Measurements from ENCODE around the gene ZNF205. TPM values are rescaled to one million over a fixed set of nuclear protein-coding genes. Genes with fewer than 3 reads are reported as not detected.

The ZNF205 gene
- total and polyA plus RNA-seq, 2 of the 4 experiments (the other 2 are of a cell fraction) = 8.2 to 12.7 TPM

GRCh38 chr16:3091551-3091950 is 20.8 kb upstream of the ZNF205 start:
- no peak overlapping the region for H3K56ac ChIP-seq (ENCODE audit: extremely low read depth, insufficient read depth, low read length)
- intact Hi-C loops (cut with micrococcal nuclease) = no loop called here

More at GRCh38 chr16:3091551-3091950, 20.8 kb upstream of the ZNF205 start:
- ChIA-PET POLR2A (ENCODE audit: unreplicated experiment) (no interaction called here), CTCF (no interaction called here)
- H2BK15ac ChIP-seq (ENCODE audit: low read depth, low read length) = no peak overlapping the region
- H3K4me2 ChIP-seq (ENCODE audit: low read depth, low read length) = no peak overlapping the region
- H3K4me1 ChIP-seq (ENCODE audit: control insufficient read depth, insufficient read depth, low read length) = no peaks in the 10 kb centered on the region
- DNase-seq (no peak), ATAC-seq (ENCODE audit: low read depth) (no peak)
- no peaks in the 10 kb centered on the region for H3K9me1 ChIP-seq (ENCODE audit: insufficient read depth, low read length)
- no peak overlapping the region for H2AFZ ChIP-seq (replicated peaks; ENCODE audit: low read length, poor library complexity)
- no peak overlapping the region for H3K18ac ChIP-seq (ENCODE audit: low read depth, low read length)
- 80% methylated on average over 3 of the region's 8 CpGs; no CpG with 5 or more reads in 1 of the 2 experiments for WGBS, 2 experiments (ENCODE audit: extremely low coverage in 2 of 2, insufficient read length in 1 of 2)
- H4K8ac ChIP-seq (ENCODE audit: low read depth in 2 of 2, low read length in 2 of 2) = no peak overlapping the region
- dilution Hi-C loops (cut with HindIII; ENCODE audit: low sequenced_read_pairs, unreplicated experiment) = no loop called here
- H2AK9ac ChIP-seq (replicated peaks; ENCODE audit: low read depth, low read length, poor library complexity) = peak overlapping the region; percentile 61
- H3K27me3 ChIP-seq (ENCODE audit: control insufficient read depth, insufficient read depth, low read length) = peaks cover 27% of the 10 kb centered on the region
- no peak overlapping the region for H4K91ac ChIP-seq (ENCODE audit: insufficient read depth, low read depth, low read length)
- H2AK5ac ChIP-seq (ENCODE audit: low read depth, low read length) = no peak overlapping the region
- BruUV-seq (replicated peaks) = no TSS peak
- in situ Hi-C loops (cut with MboI; ENCODE audit: low sequenced_read_pairs) = no loop called here
- H3K14ac ChIP-seq (replicated peaks; ENCODE audit: low read depth, low read length) = no peak overlapping the region
- H2BK20ac ChIP-seq (ENCODE audit: low read depth, low read length) = no peak overlapping the region
- H2BK120ac ChIP-seq (ENCODE audit: low read depth, low read length) = no peak overlapping the region
- no peak overlapping the region for H3K23ac ChIP-seq (ENCODE audit: low read depth, low read length)
- H3K9ac ChIP-seq (ENCODE audit: low read depth, low read length) = no peak overlapping the region
- H3K4me3 ChIP-seq (ENCODE audit: insufficient read depth, low read depth, low read length) = no peak overlapping the region
- H4K5ac ChIP-seq (ENCODE audit: low read depth, low read length) = no peak overlapping the region
- no peak for TF ChIP-seq CTCF (conservative IDR thresholded peaks at IDR 0.05; ENCODE audit: low read depth, low read length)
- no peak for TF ChIP-seq RCOR1 (IDR thresholded peaks at IDR 0.05; ENCODE audit: insufficient replicate concordance, low read length)
- no peak for TF ChIP-seq MXI1 (IDR thresholded peaks at IDR 0.05; ENCODE audit: borderline replicate concordance, low read depth, low read length)
- no peak for TF ChIP-seq MAFK (IDR thresholded peaks at IDR 0.05; ENCODE audit: low read depth, low read length)
- no peak for TF ChIP-seq NFE2L2 (IDR thresholded peaks at IDR 0.05; ENCODE audit: low read depth, low read length)
- no peak for TF ChIP-seq POLR2A (IDR thresholded peaks at IDR 0.05; ENCODE audit: low read depth, low read length)
- no peak for TF ChIP-seq ELK1 (IDR thresholded peaks at IDR 0.05; ENCODE audit: borderline replicate concordance, low read depth, low read length)
- no peak for TF ChIP-seq RAD21 (IDR thresholded peaks at IDR 0.05; ENCODE audit: low read length)
- no peak for TF ChIP-seq USF2 (IDR thresholded peaks at IDR 0.05; ENCODE audit: low read depth, low read length)
- no peak overlapping the region for H3K4ac ChIP-seq (ENCODE audit: low read depth, low read length)
- H3K36me3 ChIP-seq (ENCODE audit: control insufficient read depth, insufficient read depth, low read length) = no peaks in the 10 kb centered on the region
- no peaks in the 10 kb centered on the region for H4K20me1 ChIP-seq (ENCODE audit: insufficient read depth, low read length)
- H3K27ac ChIP-seq (ENCODE audit: insufficient read depth, low read length) = no peak overlapping the region
- no peak overlapping the region for H2BK5ac ChIP-seq (ENCODE audit: low read depth, low read length, poor library complexity, severe bottlenecking)
- H3K79me1 ChIP-seq (ENCODE audit: low read depth in 1 of 2, low read length in 2 of 2) = no peaks in the 10 kb centered on the region
- H3K9me3 ChIP-seq (ENCODE audit: control insufficient read depth, insufficient read depth, low read length) = no peaks in the 10 kb centered on the region
